HG02588 (cell line): ENCODE results near the gene CHRDL2.
"Not testable (repeated sequence)": the region's sequence is repeated elsewhere in the genome, so short reads cannot be mapped to it uniquely, and the experiment has no call there.

Experiments
- ATAC-seq: cut with Tn5 transposase; IDR thresholded peaks from one replicate; pipeline ENCODE4 v1.9.1; 2021; ENCODE audit warnings: mild to moderate bottlenecking, moderate library complexity; ENCODE audit not compliant: unreplicated experiment

Gene CHRDL2

DNA sequence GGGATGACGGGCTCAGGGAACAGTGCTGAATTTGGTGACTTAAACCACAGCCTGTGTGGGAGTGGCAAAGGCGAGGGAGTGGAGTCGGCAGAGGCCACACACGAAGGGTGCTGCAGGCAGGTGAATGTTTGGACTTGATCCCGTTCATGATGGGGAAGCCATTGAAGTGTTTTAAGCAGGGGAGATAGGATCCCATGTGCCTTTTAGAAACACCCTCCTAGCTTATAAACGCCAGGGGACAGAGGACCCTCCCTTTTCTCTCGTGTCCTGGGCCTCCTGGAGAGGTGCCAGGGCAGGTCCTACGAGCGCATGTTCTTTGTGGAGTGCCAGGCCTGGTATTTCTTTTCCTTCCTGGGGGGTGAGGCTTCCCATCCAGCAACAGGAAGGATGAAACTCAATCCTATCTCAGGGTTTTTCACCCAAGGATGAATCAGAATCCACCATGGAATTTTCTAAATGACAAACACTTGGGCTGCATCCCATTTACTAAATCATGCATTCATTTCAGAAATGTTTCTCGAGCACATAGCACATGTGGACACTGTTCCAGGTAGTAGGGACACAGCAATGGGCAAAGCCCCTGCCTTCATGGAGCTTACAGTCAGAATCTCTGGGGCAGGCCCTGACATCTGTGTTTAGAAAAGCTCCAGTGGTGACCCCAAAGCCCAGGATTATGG is 59.6 kb downstream of the CHRDL2 start:
- ATAC-seq, result no peak

DNA sequence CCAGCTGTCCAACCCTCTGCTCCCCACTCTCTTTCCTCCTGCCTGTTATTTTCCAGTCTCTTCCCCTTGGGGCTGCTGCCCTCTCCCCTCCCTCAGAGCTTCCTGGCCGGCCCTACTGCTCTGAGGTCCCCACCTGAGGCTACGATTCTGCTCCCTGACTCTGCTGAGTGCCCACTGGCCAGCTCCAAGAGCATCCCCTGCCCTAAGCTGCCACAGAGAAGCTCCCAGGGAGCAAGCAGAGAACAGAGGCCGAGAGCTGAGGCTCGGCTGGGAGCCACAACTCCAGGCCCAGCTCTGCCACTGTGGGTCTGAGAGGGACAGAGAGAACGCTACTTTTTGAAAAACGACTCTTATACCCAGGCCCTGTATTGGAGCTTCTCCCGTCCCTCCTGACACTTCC is 61.1 kb downstream of the CHRDL2 start:
- ATAC-seq, result no peak

DNA sequence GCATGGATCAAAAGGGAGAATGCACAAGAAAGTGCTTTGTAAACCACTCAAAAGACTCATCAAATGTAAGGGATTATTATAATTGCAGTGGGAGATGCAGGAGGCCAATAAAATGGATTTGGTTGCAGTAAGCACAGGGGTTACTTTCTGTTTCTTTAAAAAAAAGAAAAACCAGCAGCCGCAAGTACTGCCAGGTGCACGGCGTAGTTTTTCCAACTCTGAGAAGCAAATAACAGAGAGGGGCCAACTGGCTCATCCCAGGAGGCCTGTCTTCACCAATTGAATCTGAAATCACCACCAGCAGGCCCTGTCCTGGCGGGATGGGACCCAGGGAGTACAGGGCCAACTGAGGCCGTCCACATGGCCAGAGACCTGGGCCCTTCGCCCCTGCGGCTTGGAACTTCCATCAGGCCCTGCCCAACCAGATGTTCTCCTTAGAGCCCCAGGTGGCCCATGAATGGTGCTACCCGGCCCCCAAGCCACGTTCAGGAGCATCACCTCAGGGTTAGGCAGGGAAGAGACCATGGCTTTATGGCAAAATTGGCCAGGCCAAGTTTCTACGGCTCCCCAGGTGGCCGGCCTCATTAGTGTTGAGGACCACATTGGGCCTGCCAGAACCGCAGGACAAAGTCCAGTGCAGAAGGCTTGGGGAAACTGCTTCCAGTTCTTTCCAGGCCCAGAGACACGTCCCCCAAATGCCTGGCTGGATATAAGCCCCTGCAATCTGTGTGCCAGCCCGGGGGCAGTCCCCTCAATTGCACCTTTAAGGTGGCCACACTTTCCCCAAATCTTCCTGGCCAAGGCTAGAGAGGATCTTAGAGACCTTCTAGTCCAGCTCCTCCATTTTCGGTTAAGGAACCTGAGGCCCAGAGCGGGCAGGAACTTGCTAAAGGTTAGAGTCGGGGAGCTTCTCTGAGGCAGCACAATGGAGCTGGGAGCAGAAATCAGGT is 61.7 kb downstream of the CHRDL2 start:
- ATAC-seq, result no peak

DNA sequence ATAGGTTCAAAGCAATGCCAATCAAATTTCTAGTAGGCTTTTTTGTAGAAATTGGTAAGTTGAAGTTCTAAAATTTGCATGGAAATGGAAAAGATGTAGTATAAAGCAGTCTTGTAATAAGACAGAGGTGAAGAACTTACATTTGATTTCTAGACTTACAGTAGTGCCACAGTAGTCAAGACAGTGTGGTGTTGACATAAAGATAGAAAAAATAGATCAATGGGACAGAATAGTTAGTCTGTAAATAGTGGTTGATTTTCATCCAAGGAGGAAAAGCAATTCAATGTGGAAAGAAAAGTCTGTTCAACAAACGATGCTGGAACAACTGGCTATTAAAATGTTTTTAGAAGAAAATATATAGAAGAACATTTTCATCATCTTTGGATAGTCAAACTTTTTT is 67.9 kb downstream of the CHRDL2 start:
- no peak for ATAC-seq

DNA sequence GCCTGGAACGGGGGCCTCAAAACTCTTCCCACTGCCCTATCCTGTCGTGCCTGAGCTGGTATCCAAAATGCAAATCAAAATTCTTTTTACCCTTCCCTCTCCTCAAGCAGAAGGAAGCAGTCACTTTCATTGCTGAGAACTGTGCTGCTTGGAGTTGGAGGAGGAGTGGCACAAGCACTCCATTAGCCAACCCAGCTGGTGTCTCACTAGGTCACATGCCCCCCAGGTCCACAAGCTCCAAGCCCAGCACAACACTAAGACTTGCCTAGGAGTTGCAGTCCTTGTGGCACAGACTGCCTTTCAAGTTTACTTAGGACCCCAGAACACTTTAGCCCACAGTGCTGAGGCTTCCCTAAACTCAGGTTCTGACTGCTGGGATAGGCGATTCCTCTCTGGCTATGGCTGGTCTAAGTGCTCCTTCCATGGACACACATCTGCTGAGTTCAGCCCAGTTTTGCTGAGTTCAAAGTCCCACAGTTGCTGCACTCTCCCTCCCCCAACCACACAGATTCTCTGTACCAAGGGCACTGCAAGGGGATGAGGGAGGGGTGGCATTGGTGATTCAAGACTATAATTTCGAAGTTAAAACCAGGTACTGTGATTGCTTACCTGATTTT is 68.6 kb downstream of the CHRDL2 start:
- ATAC-seq, result no peak

DNA sequence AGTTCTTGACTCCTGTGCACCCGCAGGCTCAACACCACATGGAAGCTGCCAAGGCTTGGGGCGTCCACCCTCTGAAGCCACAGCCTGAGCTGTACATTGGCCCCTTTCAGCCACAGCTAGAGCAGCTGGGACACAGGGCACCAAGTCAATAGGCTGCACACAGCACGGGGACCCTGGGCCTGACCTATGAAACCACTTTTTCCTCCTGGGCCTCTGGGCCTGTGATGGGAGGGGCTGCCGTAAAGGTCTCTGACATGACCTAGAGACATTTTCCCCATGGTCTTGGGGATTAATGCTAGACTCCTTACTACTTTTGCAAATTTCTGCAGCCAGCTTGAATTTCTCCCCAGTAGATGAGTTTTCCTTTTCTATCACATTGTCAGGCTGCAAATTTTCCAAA is 72.1 kb downstream of the CHRDL2 start:
- not testable (repeated sequence) for ATAC-seq

DNA sequence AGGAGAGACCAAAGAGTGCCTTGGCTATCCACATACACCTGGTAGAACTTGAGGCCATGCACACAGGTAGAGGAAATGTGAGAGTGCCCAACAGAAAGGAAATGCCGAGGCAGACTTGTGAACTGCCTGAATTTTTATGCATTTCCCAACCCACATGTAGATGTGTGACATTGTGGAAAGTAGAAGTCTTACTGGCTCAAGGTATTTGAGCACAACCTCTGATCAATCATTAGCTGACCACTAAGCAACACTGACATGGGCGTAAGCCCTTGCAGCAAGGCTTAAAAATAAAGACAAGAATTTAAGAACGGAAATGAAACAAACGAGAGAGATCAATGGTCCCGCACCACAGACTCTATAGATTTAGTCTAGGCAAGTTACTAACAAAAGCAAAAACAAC is 76.2 kb downstream of the CHRDL2 start:
- no peak for ATAC-seq

DNA sequence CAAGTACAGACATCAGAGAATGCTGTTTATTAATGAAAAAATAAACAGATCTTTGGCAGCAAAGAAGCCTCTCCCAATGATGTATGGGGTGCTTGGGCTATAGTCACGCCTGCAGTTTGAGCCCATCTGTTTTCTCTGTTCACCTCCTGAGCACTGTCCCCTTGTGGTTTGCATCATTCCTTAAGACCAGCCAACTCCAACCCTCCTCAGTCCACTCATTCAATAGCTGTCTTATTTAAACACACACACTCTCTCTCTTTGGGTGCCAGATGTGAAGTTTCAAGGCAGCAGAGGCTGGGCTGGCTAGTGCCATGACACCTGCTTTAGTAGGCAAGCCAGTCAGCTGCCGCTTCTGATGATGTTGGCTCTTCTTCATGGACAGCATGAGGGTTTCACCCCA is 80.7 kb downstream of the CHRDL2 start:
- ATAC-seq, result no peak

DNA sequence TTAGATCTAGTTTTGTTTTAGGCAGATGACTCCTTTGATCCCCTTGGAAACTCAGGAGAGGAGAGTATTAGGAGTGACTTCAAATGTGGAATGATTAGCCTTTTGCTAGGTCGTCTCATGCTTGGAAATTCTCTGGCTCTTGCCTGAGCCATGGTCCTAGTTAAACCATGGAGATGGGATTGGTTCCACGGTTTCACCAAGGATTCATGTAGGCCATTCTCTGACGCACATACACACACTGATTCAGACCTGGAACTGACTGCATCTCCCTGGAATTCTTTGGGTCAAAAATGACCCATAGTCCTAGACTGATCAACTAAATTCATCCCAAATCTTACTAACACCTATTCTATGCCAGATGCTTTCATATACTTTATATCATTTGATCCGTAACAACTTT is 82.3 kb downstream of the CHRDL2 start:
- ATAC-seq, result no peak

DNA sequence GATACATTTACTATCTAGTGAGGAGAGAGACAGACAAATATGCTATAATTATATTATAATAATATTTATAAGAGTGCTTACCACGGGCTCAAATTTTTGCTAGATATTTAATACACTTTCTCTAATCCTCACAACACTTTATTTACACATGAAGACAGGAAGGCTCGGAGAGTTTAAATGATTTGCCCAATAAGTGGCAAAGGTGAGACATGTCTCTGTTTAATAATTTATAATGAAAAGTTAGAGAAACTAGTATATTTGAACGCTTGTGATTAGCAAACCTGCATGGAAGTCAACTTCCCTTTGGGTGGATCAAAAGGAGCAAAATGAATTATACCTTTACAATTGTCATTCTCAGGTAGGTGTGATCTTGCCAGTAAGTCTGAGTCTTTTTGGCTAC is 83.4 kb downstream of the CHRDL2 start:
- ATAC-seq, result no peak

DNA sequence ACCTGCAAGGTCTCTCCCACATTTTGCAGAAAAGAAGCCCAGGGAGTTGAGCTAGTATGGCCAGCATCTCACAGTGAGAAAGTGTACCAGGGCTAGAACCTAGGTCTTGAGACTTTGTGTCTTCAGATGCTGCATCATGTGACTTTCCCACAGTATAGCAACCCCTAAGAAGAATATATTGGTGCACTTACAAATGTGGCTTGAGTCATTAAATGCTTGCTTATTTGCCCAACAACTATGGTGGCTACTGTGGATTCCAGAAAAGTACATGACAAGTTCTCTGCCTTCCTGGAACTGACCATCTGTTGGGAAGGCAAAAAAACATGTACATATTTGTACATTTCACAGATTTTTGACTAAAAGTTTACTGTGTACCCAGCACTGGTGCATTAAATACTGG is 83.8 kb downstream of the CHRDL2 start:
- no peak for ATAC-seq

DNA sequence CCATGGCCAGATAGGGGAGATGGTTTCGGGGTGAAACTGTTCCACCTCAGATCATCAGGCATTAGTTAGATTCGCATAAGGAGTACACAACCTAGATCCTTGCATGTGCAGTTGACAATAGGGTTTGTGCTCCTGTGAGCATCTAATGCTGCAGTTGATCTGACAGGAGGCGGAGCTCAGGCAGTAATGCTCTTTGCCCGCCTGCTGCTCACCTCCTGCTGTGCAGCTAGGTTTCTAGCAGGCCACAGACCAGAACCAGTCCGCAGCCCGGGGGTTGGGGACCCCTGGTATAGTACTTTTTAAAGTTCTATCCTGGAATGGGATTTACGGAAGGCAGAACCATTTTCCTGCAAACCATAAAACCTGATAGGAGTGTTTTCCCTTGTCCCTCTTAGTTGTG is 84.3 kb downstream of the CHRDL2 start:
- no peak for ATAC-seq
